GM12878 (cell line): Measurements from ENCODE around the gene PPRC1. TPM values are rescaled to one million over a fixed set of nuclear protein-coding genes. Genes with fewer than 3 reads are reported as not detected.

ENCODE experiments used
- ATAC-seq: fragments of 200-7000 bp; cut with Tn5 transposase; 3 replicates; pipeline ENCODE4 v1.9.1; 2020; ENCODE audit warnings: mild to moderate bottlenecking, moderate library complexity
- BruUV-seq: library from RNA; stranded (reverse); fragments of 400-500 nt; replicated peaks from 2 replicates; lab custom pipeline; 2021; lab: Mats Ljungman, UMichigan
- CTCF ChIA-PET: fragments of 300-600 bp; sonication (Branson Sonifier 250); formaldehyde crosslinking; extraction: SDS; loops from one replicate; lab custom pipeline; 2021; ENCODE audit warnings: inconsistent platforms; lab: Yijun Ruan, JAX
- POLR2A ChIA-PET: fragments of 350-600 bp; formaldehyde crosslinking; extraction: SDS; loops from one replicate; lab custom pipeline; 2021; ENCODE audit warnings: inconsistent platforms; lab: Charles Lee
- RAD21 ChIA-PET: fragments of 300-600 bp; sonication (Branson Sonifier 250); formaldehyde crosslinking; loops from one replicate; lab custom pipeline; 2023; ENCODE audit warnings: antibody characterized with exemption; ENCODE audit not compliant: unreplicated experiment; lab: Charles Lee
- SMC1A ChIA-PET: fragments of 300-600 bp; sonication (Branson Sonifier 250); formaldehyde crosslinking; loops from one replicate; lab custom pipeline; 2023; ENCODE audit not compliant: unreplicated experiment, uncharacterized antibody; lab: Charles Lee
- DNase-seq: peaks from one replicate; pipeline ENCODE4 v3.0.0-alpha.2; 2011; ENCODE audit warnings: low read depth, low spot score
- FAIRE-seq: peaks from 3 replicates; lab custom pipeline; 2011; peaks lifted over from hg19 to GRCh38; lab: Jason Lieb, UNC
- H2AFZ ChIP-seq: 2 replicates; pipeline ENCODE4 v1.6.0; 2011; ENCODE audit warnings: low read depth, low read length, control low read depth; ENCODE audit not compliant: control insufficient read depth
- H3K27ac ChIP-seq: 2 replicates; pipeline ENCODE4 v1.5.1; 2011; ENCODE audit warnings: control low read depth; ENCODE audit not compliant: control insufficient read depth, insufficient read depth
- H3K27me3 ChIP-seq, 2 experiments: replicated peaks in 1 of 2; 2 replicates each; pipeline versions ENCODE4 v1.6.0 to v1.6.1; 2011; ENCODE audit warnings: low read length in 1 of 2; ENCODE audit not compliant: control insufficient read depth in 2 of 2, insufficient read depth in 2 of 2
- H3K36me3 ChIP-seq, 2 experiments: 2 replicates each; pipeline ENCODE4 v1.5.1; 2011; ENCODE audit warnings: low read length in 1 of 2; ENCODE audit not compliant: control insufficient read depth in 2 of 2, insufficient read depth in 2 of 2
- H3K4me1 ChIP-seq: 2 replicates; pipeline ENCODE4 v1.6.1; 2011; ENCODE audit warnings: mild to moderate bottlenecking, low read length, moderate library complexity, mixed read lengths; ENCODE audit not compliant: control insufficient read depth, insufficient read depth
- H3K4me2 ChIP-seq: 2 replicates; pipeline ENCODE4 v1.6.0; 2011; ENCODE audit warnings: control low read depth; ENCODE audit not compliant: control insufficient read depth, insufficient read depth
- H3K4me3 ChIP-seq: fragments of 200-600 bp; sonication (generic); 2 replicates; pipeline ENCODE4 v1.5.1; 2016
- H3K79me2 ChIP-seq: 2 replicates; pipeline ENCODE4 v1.6.0; 2011; ENCODE audit warnings: low read length; ENCODE audit not compliant: control insufficient read depth, insufficient read depth
- H3K9ac ChIP-seq: 2 replicates; pipeline ENCODE4 v1.8.0; 2011; ENCODE audit warnings: low read length, control low read depth, mixed read lengths; ENCODE audit not compliant: control insufficient read depth, insufficient read depth
- H3K9me3 ChIP-seq: replicated peaks from 3 replicates; pipeline ENCODE4 v1.5.1; 2011; ENCODE audit warnings: mild to moderate bottlenecking, low read length; ENCODE audit not compliant: control insufficient read depth, insufficient read depth
- H4K20me1 ChIP-seq: 2 replicates; pipeline ENCODE4 v1.6.0; 2011; ENCODE audit not compliant: control insufficient read depth, insufficient read depth
- CBX3 ChIP-seq: fragments of 200-600 bp; sonication (generic); IDR thresholded peaks from 2 replicates; pipeline ENCODE4 v1.6.1; 2016; ENCODE audit warnings: low read depth, borderline replicate concordance
- IKZF1 ChIP-seq: fragments of 450-650 bp; conservative IDR thresholded peaks from 2 replicates; pipeline ENCODE4 v1.6.1; 2017; ENCODE audit warnings: antibody characterized with exemption, mild to moderate bottlenecking
- JUNB ChIP-seq: IDR thresholded peaks from 2 replicates; pipeline ENCODE4 v1.6.1; 2016; ENCODE audit warnings: antibody characterized with exemption, mild to moderate bottlenecking
- KLF5 ChIP-seq: fragments of 450-650 bp; IDR thresholded peaks from 2 replicates; pipeline ENCODE4 v1.6.1; 2014; ENCODE audit warnings: mild to moderate bottlenecking; ENCODE audit not compliant: partially characterized antibody
- NFXL1 ChIP-seq: fragments of 450-650 bp; IDR thresholded peaks from 2 replicates; pipeline ENCODE4 v1.6.1; 2017; ENCODE audit warnings: antibody characterized with exemption, mild to moderate bottlenecking, borderline replicate concordance
- RFX5 ChIP-seq: IDR thresholded peaks from 2 replicates; pipeline ENCODE4 v1.6.1; 2011; ENCODE audit warnings: low read depth, low read length, improper control_type of control experiment
- SMC3 ChIP-seq: IDR thresholded peaks from 2 replicates; pipeline ENCODE4 v1.6.1; 2011; ENCODE audit warnings: low read length, improper control_type of control experiment, borderline replicate concordance
- SREBF1 ChIP-seq: IDR thresholded peaks from 2 replicates; pipeline ENCODE4 v1.6.1; 2012; ENCODE audit warnings: mild to moderate bottlenecking, low read length
- SRF ChIP-seq, 2 experiments: IDR thresholded peaks; 2 replicates each; pipeline ENCODE4 v1.6.1; 2011; ENCODE audit warnings: low read depth in 2 of 2, low read length in 2 of 2, mild to moderate bottlenecking in 1 of 2, moderate library complexity in 1 of 2
- YBX1 ChIP-seq: fragments of 450-650 bp; IDR thresholded peaks from 2 replicates; pipeline ENCODE4 v1.6.1; 2016; ENCODE audit warnings: antibody characterized with exemption
- YY1 ChIP-seq: IDR thresholded peaks from 2 replicates; pipeline ENCODE4 v1.6.1; 2011; ENCODE audit warnings: low read depth, mild to moderate bottlenecking, low read length
- ZNF622 ChIP-seq: fragments of 450-650 bp; IDR thresholded peaks from 2 replicates; pipeline ENCODE4 v1.6.1; 2017; ENCODE audit warnings: mild to moderate bottlenecking, inconsistent platforms
- WGBS: methylation state at CpG from one replicate; pipeline ENCODE4 v1.1.6; 2016; ENCODE audit warnings: low lambda C conversion rate; ENCODE audit not compliant: insufficient replicate concordance, insufficient coverage; ENCODE audit errors: missing lambda C conversion rate; 5-methylcytosine and 5-hydroxymethylcytosine counted together
- in situ Hi-C: fragments of 300-500 bp; cut with MboI; formaldehyde crosslinking; loops from 9 replicates; pipeline ENCODE4 v1.14.3; 2018; ENCODE audit warnings: mixed read lengths
- intact Hi-C: fragments of 100-400 bp; cut with micrococcal nuclease; formaldehyde crosslinking; loops from one replicate; pipeline ENCODE4 v1.14.2; 2022; ENCODE audit not compliant: unreplicated experiment
- polyA plus RNA-seq, 11 experiments: library from polyadenylated mRNA; depleted of rRNA in 4 of 11; unstranded in 6 of 11; stranded (reverse) in 5 of 11; fragments of >200 nt; fragmentation: Nextera tagmentation in 4 of 11; fragmentation: Illumina TruSeq in 1 of 11; extraction: Ambion mirVana in 4 of 11; extraction: Trizol in 1 of 11; gene quantifications; 1 replicate in 1 of 11; 2 replicates in 10 of 11; pipeline versions ENCODE4 v1.2.1 to v1.2.3, GENCODE V29; 2011 to 2016; ENCODE audit warnings: inconsistent platforms in 2 of 11, missing spikeins in 2 of 11, low read depth in 1 of 11
- total RNA-seq, 4 experiments: library from RNA; depleted of rRNA in 3 of 4; stranded (reverse); fragments of >200 nt in 3 of 4; fragmentation: Illumina TruSeq in 1 of 4; extraction: Trizol in 1 of 4; gene quantifications; 2 replicates each; pipeline versions ENCODE4 v1.2.1 to v1.2.3, GENCODE V29; 2013 to 2021
- TF ChIP-seq, protein P1 (sequence below), 3 experiments: IDR thresholded peaks in 2 of 3; conservative IDR thresholded peaks in 1 of 3; 2 replicates each; pipeline ENCODE4 v1.5.1; 2011; ENCODE audit warnings: low read depth in 3 of 3, low read length in 3 of 3, mild to moderate bottlenecking in 3 of 3, control low read depth in 2 of 3, moderate library complexity in 2 of 3, inconsistent platforms in 1 of 3, mixed read lengths in 1 of 3; ENCODE audit not compliant: control insufficient read depth in 2 of 3, insufficient read depth in 1 of 3; ENCODE audit errors: extremely low read depth in 1 of 3
- TF ChIP-seq, protein P2 (sequence below): fragments of 450-650 bp; IDR thresholded peaks from 2 replicates; pipeline ENCODE4 v1.6.1; 2014; ENCODE audit warnings: mild to moderate bottlenecking
- TF ChIP-seq, protein P3 (sequence below): IDR thresholded peaks from 2 replicates; pipeline ENCODE4 v1.6.1; 2012; ENCODE audit warnings: low read depth, low read length, improper control_type of control experiment

PPRC1 gene
- total and polyA plus RNA-seq, 10 of the 15 experiments (the other 5 are each of a cell fraction or from before 2014, with no cell fraction given), result 13.1 to 69.8 (median 32.4) TPM

DNA sequence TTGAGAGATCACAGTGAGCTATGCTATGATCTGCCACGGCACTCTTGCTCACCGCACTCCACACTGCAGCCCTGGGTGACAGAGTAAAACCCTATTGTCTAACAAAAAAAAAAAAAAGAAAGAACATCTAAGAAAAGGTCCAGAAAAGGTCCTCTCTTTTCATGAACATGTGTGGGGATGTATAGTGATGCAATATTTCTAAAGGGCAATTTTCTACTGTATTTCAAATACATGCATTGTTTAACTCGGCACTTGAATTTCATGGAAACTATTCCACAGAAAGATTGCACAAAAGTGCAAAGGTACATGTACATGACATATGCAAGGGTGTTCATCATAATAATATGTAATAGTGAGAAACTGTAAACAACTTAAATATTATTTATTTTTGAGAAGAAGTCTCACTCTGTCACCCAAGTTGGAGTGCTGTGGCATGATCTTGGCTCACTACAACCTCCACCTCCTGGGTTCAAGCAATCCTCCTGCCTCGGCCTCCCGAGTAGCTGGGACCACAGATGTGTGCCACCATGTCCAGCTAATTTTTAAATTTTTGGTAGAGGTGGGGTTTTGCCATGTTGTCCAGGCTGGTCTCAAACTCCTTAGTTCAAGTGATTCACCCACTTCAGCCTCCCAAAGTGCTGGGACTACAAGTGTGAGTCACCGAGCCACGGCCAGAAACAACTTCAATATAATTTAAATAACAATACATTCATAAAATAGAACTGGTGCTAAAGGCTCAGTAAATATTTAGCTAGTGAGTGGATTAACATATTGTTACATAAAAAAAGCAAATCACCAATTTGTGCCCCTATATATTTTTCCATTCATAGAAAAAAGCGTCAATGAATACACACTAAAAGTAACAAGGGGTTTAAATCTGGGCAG, 1.3 kb upstream of the PPRC1 start:
- Histone ChIP-seq H3K36me3 (peaks cover 0 to under 1% of the 10 kb centered on the region in 2 experiments; a peak in 1 of 4 replicates), H3K9ac (no peak overlapping the region), H3K4me2 (no peak overlapping the region), H2AFZ (peak overlapping the region; percentile 100), H3K4me1 (peaks cover 10% of the 10 kb centered on the region), H3K79me2 (peaks cover 40% of the 10 kb centered on the region), H3K27me3 (no peaks in the 10 kb centered on the region), H4K20me1 (no peaks in the 10 kb centered on the region), H3K9me3 (no peaks in the 10 kb centered on the region), H3K4me3 (peak overlapping the region; percentile 93; the same call in 1 of the 2 replicates), H3K27ac (no peak overlapping the region)
- TF ChIP-seq, protein P1, sequence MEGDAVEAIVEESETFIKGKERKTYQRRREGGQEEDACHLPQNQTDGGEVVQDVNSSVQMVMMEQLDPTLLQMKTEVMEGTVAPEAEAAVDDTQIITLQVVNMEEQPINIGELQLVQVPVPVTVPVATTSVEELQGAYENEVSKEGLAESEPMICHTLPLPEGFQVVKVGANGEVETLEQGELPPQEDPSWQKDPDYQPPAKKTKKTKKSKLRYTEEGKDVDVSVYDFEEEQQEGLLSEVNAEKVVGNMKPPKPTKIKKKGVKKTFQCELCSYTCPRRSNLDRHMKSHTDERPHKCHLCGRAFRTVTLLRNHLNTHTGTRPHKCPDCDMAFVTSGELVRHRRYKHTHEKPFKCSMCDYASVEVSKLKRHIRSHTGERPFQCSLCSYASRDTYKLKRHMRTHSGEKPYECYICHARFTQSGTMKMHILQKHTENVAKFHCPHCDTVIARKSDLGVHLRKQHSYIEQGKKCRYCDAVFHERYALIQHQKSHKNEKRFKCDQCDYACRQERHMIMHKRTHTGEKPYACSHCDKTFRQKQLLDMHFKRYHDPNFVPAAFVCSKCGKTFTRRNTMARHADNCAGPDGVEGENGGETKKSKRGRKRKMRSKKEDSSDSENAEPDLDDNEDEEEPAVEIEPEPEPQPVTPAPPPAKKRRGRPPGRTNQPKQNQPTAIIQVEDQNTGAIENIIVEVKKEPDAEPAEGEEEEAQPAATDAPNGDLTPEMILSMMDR (IDR thresholded peaks at IDR 0.05 in 2 of 3, conservative IDR thresholded peaks at IDR 0.05 in 1 of 3; ENCODE audit: control insufficient read depth in 2 of 3, extremely low read depth in 1 of 3, insufficient read depth in 1 of 3, low read depth in 3 of 3, low read length in 3 of 3), result no peak
- TF ChIP-seq YBX1, result no peak
- no peak for TF ChIP-seq YY1
- TF ChIP-seq NFXL1, result no peak
- no peak for TF ChIP-seq JUNB
- TF ChIP-seq IKZF1, result no peak
- TF ChIP-seq RFX5, result no peak
- no peak for TF ChIP-seq SRF (IDR thresholded peaks at IDR 0.05; ENCODE audit: low read depth in 2 of 2, low read length in 2 of 2)
- TF ChIP-seq, protein P2, sequence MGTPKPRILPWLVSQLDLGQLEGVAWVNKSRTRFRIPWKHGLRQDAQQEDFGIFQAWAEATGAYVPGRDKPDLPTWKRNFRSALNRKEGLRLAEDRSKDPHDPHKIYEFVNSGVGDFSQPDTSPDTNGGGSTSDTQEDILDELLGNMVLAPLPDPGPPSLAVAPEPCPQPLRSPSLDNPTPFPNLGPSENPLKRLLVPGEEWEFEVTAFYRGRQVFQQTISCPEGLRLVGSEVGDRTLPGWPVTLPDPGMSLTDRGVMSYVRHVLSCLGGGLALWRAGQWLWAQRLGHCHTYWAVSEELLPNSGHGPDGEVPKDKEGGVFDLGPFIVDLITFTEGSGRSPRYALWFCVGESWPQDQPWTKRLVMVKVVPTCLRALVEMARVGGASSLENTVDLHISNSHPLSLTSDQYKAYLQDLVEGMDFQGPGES, result no peak
- TF ChIP-seq ZNF622, result no peak
- TF ChIP-seq SMC3, result no peak
- TF ChIP-seq CBX3, result no peak
- TF ChIP-seq, protein P3, sequence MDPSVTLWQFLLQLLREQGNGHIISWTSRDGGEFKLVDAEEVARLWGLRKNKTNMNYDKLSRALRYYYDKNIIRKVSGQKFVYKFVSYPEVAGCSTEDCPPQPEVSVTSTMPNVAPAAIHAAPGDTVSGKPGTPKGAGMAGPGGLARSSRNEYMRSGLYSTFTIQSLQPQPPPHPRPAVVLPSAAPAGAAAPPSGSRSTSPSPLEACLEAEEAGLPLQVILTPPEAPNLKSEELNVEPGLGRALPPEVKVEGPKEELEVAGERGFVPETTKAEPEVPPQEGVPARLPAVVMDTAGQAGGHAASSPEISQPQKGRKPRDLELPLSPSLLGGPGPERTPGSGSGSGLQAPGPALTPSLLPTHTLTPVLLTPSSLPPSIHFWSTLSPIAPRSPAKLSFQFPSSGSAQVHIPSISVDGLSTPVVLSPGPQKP, result no peak
- no peak for TF ChIP-seq SREBF1
- no peak for TF ChIP-seq KLF5
- 79% methylated on average over 8 of the region's 8 CpGs for WGBS
- no TSS peak for BruUV-seq
- no peak for ATAC-seq
- in situ Hi-C loops (no loop called here), intact Hi-C loops (loop anchor here (1.0 kb wide), 2 partner anchors 11 to 21 kb away; partner anchors contain the start of genes LDB1 and NOLC1)
- POLR2A ChIA-PET, result interaction anchor here (0.6 to 2.9 kb wide), 7 partner anchors 13 to 547 kb away, joined by 3 to 19 read pairs (median 5); partner anchors contain the start of genes GBF1 and NOLC1
- RAD21 ChIA-PET, result interaction anchor here (0.6 to 1.6 kb wide), 3 partner anchors 17 to 20 kb away, joined by 3 to 6 read pairs (median 3); partner anchors contain the start of gene NOLC1
- FAIRE-seq, result no peak
- SMC1A ChIA-PET, result interaction anchor here (0.8 to 3.0 kb wide), 10 partner anchors 8 to 220 kb away, joined by 3 to 16 read pairs (median 4); partner anchors contain the start of gene NOLC1
- no peak for DNase-seq
- CTCF ChIA-PET, result interaction anchor here (0.7 to 3.2 kb wide), 20 partner anchors 9 to 301 kb away, joined by 3 to 24 read pairs (median 3); partner anchors contain the start of genes CUEDC2 and NOLC1
